PC-3 (cell line): ENCODE data around the gene GFRA1. TPM values are rescaled to one million over a fixed set of nuclear protein-coding genes. Genes with fewer than 3 reads are reported as not detected.

Experiments
- ATAC-seq: fragments of 200-7000 bp; cut with Tn5 transposase; 2 replicates; pipeline ENCODE4 v1.9.1; 2020; ENCODE audit warnings: mild to moderate bottlenecking, moderate library complexity
- BruUV-seq: library from RNA; stranded (reverse); fragments of 400-500 nt; replicated peaks from 2 replicates; lab custom pipeline; 2021; lab: Mats Ljungman, UMichigan
- CTCF ChIA-PET: fragments of 300-600 bp; sonication (Branson Sonifier 250); formaldehyde crosslinking; loops from one replicate; lab custom pipeline; 2022; ENCODE audit warnings: antibody characterized with exemption; lab: Charles Lee
- POLR2A ChIA-PET: fragments of 300-600 bp; sonication (Branson Sonifier 250); formaldehyde crosslinking; loops from one replicate; lab custom pipeline; 2022; ENCODE audit warnings: antibody characterized with exemption; ENCODE audit not compliant: unreplicated experiment; lab: Charles Lee
- DNase-seq: peaks from one replicate; pipeline ENCODE4 v3.0.0-alpha.2; 2015
- H2AFZ ChIP-seq: fragments of 300-600 bp; sonication (generic); 2 replicates; pipeline ENCODE4 v1.6.0; 2016; ENCODE audit warnings: antibody characterized with exemption, low read length
- H3F3A ChIP-seq: fragments of 300-600 bp; sonication (generic); one replicate; pipeline ENCODE4 v1.6.0; 2017; ENCODE audit warnings: antibody characterized with exemption, low read length, control low read depth, mild to moderate bottlenecking; ENCODE audit not compliant: unreplicated experiment
- H3K27ac ChIP-seq: fragments of 300-600 bp; sonication (generic); 2 replicates; pipeline ENCODE4 v1.5.1; 2016; ENCODE audit warnings: mild to moderate bottlenecking, low read length
- H3K27me3 ChIP-seq: fragments of 300-600 bp; sonication (generic); 2 replicates; pipeline ENCODE4 v1.6.1; 2016; ENCODE audit warnings: low read length, mixed read lengths
- H3K36me3 ChIP-seq: fragments of 300-600 bp; sonication (generic); 2 replicates; pipeline ENCODE4 v1.6.1; 2016; ENCODE audit warnings: low read depth, mixed run types, low read length, mixed read lengths
- H3K4me1 ChIP-seq: fragments of 300-600 bp; sonication (generic); 2 replicates; pipeline ENCODE4 v1.5.1; 2016; ENCODE audit warnings: low read length; ENCODE audit not compliant: insufficient read depth
- H3K4me2 ChIP-seq: fragments of 300-600 bp; sonication (generic); 2 replicates; pipeline ENCODE4 v1.6.0; 2016; ENCODE audit warnings: low read length
- H3K4me3 ChIP-seq: fragments of 300-600 bp; sonication (generic); 2 replicates; pipeline ENCODE4 v1.5.1; 2016; ENCODE audit warnings: mild to moderate bottlenecking, low read length, mixed read lengths
- H3K79me2 ChIP-seq: fragments of 300-600 bp; sonication (generic); 2 replicates; pipeline ENCODE4 v1.6.1; 2017; ENCODE audit warnings: low read length, mixed read lengths
- H3K9ac ChIP-seq: fragments of 300-600 bp; sonication (generic); 2 replicates; pipeline ENCODE4 v1.6.0; 2016; ENCODE audit warnings: mild to moderate bottlenecking, low read length
- H3K9me2 ChIP-seq: fragments of 300-600 bp; sonication (generic); replicated peaks from 2 replicates; pipeline ENCODE4 v1.6.1; 2016; ENCODE audit warnings: mixed run types, low read length, mixed read lengths
- H3K9me3 ChIP-seq: fragments of 300-600 bp; sonication (generic); 2 replicates; pipeline ENCODE4 v1.6.1; 2016; ENCODE audit warnings: low read length, mixed read lengths
- H4K20me1 ChIP-seq: fragments of 300-600 bp; sonication (generic); 2 replicates; pipeline ENCODE4 v1.6.1; 2016; ENCODE audit warnings: low read length, mixed read lengths
- EZH2 ChIP-seq: fragments of 300-600 bp; sonication (generic); IDR thresholded peaks from one replicate; pipeline ENCODE4 v1.6.1; 2017; ENCODE audit warnings: antibody characterized with exemption, mild to moderate bottlenecking, low read length; ENCODE audit not compliant: unreplicated experiment
- EZH2phosphoT487 ChIP-seq: fragments of 300-600 bp; sonication (generic); IDR thresholded peaks from 2 replicates; pipeline ENCODE4 v1.6.1; 2018; ENCODE audit warnings: mild to moderate bottlenecking, antibody characterized with exemption, low read length, borderline replicate concordance
- intact Hi-C: fragments of 100-400 bp; cut with micrococcal nuclease; formaldehyde crosslinking; loops from 2 replicates; pipeline ENCODE4 v1.9.0; 2023
- total RNA-seq: library from RNA; depleted of rRNA; stranded (reverse); fragments of >200 nt; gene quantifications from 2 replicates; pipeline ENCODE4 v1.2.3, GENCODE V29; 2014
- TF ChIP-seq, protein P1 (sequence below): fragments of 300-600 bp; sonication (generic); conservative IDR thresholded peaks from 2 replicates; pipeline ENCODE4 v1.5.1; 2017; ENCODE audit warnings: antibody characterized with exemption, low read depth, mild to moderate bottlenecking, low read length

Gene GFRA1
- total RNA-seq, 1 experiment from 2014 or later: not detected

DNA sequence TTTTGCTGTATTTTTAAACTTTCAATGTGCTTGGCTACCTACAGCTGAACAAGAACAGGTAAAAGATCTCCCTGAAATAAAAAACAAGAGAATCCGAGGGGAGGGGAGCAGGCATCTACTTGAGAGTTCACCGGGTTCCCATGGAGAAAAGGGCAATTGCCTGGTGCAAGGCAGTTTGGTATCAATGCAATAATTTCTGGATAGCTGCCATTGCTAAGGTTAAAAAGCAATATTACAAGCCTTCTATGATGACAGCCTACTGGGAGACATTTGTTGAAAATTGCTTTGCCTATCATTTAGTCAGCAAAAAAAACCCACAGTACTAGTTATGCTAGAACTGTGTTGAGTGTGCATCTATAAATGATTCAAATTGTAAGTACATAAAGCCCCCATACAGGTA is 82.1 kb downstream of the GFRA1 start:
- CTCF ChIA-PET: no interaction called here
- no peaks in the 10 kb centered on the region for H3K79me2 ChIP-seq
- no peak for ATAC-seq

DNA sequence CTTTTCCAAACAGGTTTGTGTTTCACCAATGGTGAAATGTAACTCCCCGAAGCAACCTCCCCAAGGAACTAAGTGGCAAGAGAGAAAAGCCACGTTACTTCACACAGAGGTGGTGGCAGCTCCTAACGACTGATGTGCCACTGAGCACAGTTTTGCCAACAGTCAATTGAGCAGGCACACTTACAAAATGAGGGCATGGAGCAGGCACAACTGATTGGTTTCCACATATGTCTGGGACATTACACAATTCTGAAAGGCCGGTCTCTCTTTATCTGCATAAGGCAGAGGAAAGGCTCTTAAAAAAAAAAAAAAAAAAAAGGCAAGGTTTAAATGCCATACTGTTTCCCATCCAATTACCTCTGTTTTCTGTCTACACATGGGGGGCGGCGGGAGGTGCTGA is 86.7 kb downstream of the GFRA1 start:
- TF ChIP-seq, protein P1, sequence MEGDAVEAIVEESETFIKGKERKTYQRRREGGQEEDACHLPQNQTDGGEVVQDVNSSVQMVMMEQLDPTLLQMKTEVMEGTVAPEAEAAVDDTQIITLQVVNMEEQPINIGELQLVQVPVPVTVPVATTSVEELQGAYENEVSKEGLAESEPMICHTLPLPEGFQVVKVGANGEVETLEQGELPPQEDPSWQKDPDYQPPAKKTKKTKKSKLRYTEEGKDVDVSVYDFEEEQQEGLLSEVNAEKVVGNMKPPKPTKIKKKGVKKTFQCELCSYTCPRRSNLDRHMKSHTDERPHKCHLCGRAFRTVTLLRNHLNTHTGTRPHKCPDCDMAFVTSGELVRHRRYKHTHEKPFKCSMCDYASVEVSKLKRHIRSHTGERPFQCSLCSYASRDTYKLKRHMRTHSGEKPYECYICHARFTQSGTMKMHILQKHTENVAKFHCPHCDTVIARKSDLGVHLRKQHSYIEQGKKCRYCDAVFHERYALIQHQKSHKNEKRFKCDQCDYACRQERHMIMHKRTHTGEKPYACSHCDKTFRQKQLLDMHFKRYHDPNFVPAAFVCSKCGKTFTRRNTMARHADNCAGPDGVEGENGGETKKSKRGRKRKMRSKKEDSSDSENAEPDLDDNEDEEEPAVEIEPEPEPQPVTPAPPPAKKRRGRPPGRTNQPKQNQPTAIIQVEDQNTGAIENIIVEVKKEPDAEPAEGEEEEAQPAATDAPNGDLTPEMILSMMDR: no peak
- no peak for TF ChIP-seq EZH2phosphoT487
- no peak for TF ChIP-seq EZH2

More for the DNA sequence above, 82.1 kb downstream of the GFRA1 start:
- no peak overlapping the region for H2AFZ ChIP-seq
- no peak overlapping the region for H3K27ac ChIP-seq
- no peaks in the 10 kb centered on the region for H3K27me3 ChIP-seq
- no peaks in the 10 kb centered on the region for H3K9me3 ChIP-seq
- no peaks in the 10 kb centered on the region for H3K36me3 ChIP-seq
- POLR2A ChIA-PET: no interaction called here
- no TSS peak for BruUV-seq
- H3F3A ChIP-seq: no peaks in the 10 kb centered on the region
- no peak overlapping the region for H3K4me2 ChIP-seq
- H3K9me2 ChIP-seq: no peaks in the 10 kb centered on the region
- H3K4me3 ChIP-seq: no peak overlapping the region
- H4K20me1 ChIP-seq: no peaks in the 10 kb centered on the region
- TF ChIP-seq EZH2phosphoT487 (no peak), EZH2 (no peak)
- TF ChIP-seq, protein P1: no peak
- H3K9ac ChIP-seq: no peak overlapping the region
- intact Hi-C loops: no loop called here
- no peak for DNase-seq
- no peaks in the 10 kb centered on the region for H3K4me1 ChIP-seq

DNA sequence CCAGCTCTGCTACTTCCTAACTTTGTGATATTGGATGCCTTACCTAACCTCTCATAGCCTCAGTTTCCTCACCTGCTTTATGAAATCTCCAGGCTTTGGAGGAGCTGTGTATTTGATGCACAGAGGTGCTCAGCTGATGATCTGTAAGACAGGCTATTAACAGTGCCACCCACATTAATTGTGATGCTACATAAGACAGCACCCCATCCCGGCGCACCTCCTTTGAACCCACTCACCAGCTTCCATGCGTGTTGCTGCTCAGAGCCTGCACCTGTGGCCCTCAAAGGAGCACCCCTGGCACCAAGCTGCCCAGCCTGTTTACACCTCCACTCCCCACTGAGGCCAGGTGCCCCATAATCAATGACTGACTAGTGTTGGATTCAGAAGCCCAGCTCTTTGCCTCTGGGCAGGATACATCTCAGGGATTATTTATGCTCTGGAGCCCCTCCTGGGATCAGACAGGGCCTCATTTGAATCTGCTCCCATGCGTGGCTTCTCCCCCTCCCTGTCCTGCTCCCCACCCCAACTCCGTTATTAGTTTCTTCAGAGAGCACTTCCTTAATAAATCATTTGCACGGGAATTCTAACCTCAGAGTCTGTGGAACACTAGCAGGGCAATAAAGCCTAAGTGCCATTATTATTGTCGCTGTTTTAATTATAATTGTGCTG is 87.7 kb downstream of the GFRA1 start:
- no TSS peak for BruUV-seq
- H3K27me3 ChIP-seq: no peaks in the 10 kb centered on the region
- POLR2A ChIA-PET: no interaction called here

More for the DNA sequence above, 86.7 kb downstream of the GFRA1 start:
- intact Hi-C loops: no loop called here
- Histone ChIP-seq H3K27ac (no peak overlapping the region), H2AFZ (no peak overlapping the region), H3K79me2 (no peaks in the 10 kb centered on the region), H3K36me3 (no peaks in the 10 kb centered on the region), H3K27me3 (no peaks in the 10 kb centered on the region), H3K9me3 (no peaks in the 10 kb centered on the region), H3K9me2 (no peaks in the 10 kb centered on the region), H3K4me2 (no peak overlapping the region), H3K4me1 (no peaks in the 10 kb centered on the region), H4K20me1 (no peaks in the 10 kb centered on the region), H3K9ac (no peak overlapping the region), H3K4me3 (no peak overlapping the region), H3F3A (no peaks in the 10 kb centered on the region)
- ChIA-PET CTCF (no interaction called here), POLR2A (no interaction called here)
- DNase-seq (no peak), ATAC-seq (no peak)
- no TSS peak for BruUV-seq

More for the DNA sequence above, 87.7 kb downstream of the GFRA1 start:
- no peak overlapping the region for H3K27ac ChIP-seq
- H3F3A ChIP-seq: no peaks in the 10 kb centered on the region
- no peaks in the 10 kb centered on the region for H3K4me1 ChIP-seq
- no peaks in the 10 kb centered on the region for H4K20me1 ChIP-seq
- no peak for ATAC-seq
- H3K4me2 ChIP-seq: no peak overlapping the region
- no peaks in the 10 kb centered on the region for H3K9me3 ChIP-seq
- TF ChIP-seq, protein P1: no peak
- TF ChIP-seq EZH2phosphoT487 (no peak), EZH2 (no peak)
- no peak overlapping the region for H2AFZ ChIP-seq
- DNase-seq: no peak
- intact Hi-C loops: no loop called here
- no peak overlapping the region for H3K9ac ChIP-seq
- no peaks in the 10 kb centered on the region for H3K36me3 ChIP-seq
- no peaks in the 10 kb centered on the region for H3K79me2 ChIP-seq
- CTCF ChIA-PET: no interaction called here
- no peak overlapping the region for H3K4me3 ChIP-seq
- no peaks in the 10 kb centered on the region for H3K9me2 ChIP-seq
